ENCODE results near the gene CSRNP2. TPM values are rescaled to one million over a fixed set of nuclear protein-coding genes. Genes with fewer than 3 reads are reported as not detected.

The CSRNP2 gene
- total and polyA plus RNA-seq, 2 of the 13 experiments (the other 11 are each of a cell fraction or from before 2014, with no cell fraction given), result 4.8 to 7.3 TPM

DNA sequence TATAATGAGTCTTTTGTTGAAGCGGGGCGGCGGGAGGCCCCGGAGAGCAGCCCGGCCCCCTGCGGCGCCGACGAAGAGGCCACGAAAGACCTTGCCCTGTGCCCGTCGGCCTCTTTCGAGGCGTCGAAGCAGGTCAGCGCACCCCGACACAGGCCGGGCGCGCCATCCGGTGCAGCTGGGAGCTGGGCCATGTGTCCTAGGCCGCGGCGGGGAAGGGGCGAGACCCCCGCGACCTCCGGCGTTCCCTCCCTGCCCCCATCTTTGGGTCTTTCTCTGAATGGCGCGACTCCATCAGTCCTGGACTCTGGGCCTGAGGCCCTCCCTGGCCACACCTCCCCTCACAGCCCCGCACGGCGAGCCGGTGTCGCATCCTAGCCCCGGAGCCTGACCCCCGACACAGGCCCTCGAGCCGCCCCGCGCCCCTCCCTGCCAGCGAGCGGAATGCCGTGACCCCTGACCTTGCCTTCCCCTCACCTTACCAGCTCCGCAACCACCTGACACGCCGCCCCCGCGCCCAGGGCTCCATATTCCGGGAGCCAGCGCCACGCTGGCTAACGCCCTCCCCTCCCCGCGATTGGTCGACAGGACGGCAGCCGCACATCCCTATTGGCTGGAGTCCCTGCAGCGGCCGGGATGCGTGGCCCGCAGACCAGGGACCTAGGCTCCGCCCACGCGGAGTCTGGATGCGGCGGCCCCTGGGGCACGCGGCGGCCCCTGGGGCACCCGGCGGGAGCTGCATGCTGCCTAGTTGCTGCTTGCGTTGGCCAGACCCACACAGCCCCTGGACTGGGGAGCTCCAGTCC is 57.4 kb downstream of the CSRNP2 start, which contains the start of gene SLC11A2 (continued):
- peak; percentile 61 for TF ChIP-seq ZNF883 (CRISPR knock-in tag; IDR thresholded peaks at IDR 0.05; ENCODE audit: not compliant biosample characterization)
- TF ChIP-seq, protein P1, sequence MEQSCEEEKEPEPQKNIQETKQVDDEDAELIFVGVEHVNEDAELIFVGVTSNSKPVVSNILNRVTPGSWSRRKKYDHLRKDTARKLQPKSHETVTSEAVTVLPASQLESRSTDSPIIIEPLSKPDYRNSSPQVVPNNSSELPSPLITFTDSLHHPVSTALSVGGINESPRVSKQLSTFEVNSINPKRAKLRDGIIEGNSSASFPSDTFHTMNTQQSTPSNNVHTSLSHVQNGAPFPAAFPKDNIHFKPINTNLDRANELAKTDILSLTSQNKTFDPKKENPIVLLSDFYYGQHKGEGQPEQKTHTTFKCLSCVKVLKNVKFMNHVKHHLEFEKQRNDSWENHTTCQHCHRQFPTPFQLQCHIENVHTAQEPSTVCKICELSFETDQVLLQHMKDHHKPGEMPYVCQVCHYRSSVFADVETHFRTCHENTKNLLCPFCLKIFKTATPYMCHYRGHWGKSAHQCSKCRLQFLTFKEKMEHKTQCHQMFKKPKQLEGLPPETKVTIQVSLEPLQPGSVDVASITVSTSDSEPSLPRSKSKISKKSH (CRISPR knock-in tag; IDR thresholded peaks at IDR 0.05; ENCODE audit: borderline replicate concordance), result peak; percentile 55; the same call in 1 of the 2 replicates
- TF ChIP-seq ZNF644 (CRISPR knock-in tag; IDR thresholded peaks at IDR 0.05; ENCODE audit: low read depth), result peak; percentile 24; the same call in 1 of the 2 replicates
- peak; percentile 69 for TF ChIP-seq ZNF792 (CRISPR knock-in tag; IDR thresholded peaks at IDR 0.05)
- peak; percentile 99 for TF ChIP-seq KDM5B (CRISPR knock-in tag; IDR thresholded peaks at IDR 0.05; ENCODE audit: borderline replicate concordance)
- peak; percentile 88 for TF ChIP-seq RXRA (CRISPR knock-in tag; IDR thresholded peaks at IDR 0.05)
- TF ChIP-seq ZNF460 (CRISPR knock-in tag; IDR thresholded peaks at IDR 0.05; ENCODE audit: borderline replicate concordance), result peak; percentile 57; the same call in 1 of the 2 replicates
- TF ChIP-seq BCL6 (CRISPR knock-in tag; IDR thresholded peaks at IDR 0.05), result peak; percentile 84
- TF ChIP-seq ZNF530 (CRISPR knock-in tag; IDR thresholded peaks at IDR 0.05; ENCODE audit: low read depth), result 0 out of 2 replicates have a peak, but pooled peaks have one; percentile 55
- peak; percentile 80; the same call in 1 of the 2 replicates for TF ChIP-seq ZNF639 (CRISPR knock-in tag; conservative IDR thresholded peaks at IDR 0.05)
- no peak for TF ChIP-seq ELF4 (CRISPR knock-in tag; IDR thresholded peaks at IDR 0.05; ENCODE audit: borderline replicate concordance)
- TF ChIP-seq BRD4 (CRISPR knock-in tag; IDR thresholded peaks at IDR 0.05), result peak; percentile 98
- TF ChIP-seq, protein P2, sequence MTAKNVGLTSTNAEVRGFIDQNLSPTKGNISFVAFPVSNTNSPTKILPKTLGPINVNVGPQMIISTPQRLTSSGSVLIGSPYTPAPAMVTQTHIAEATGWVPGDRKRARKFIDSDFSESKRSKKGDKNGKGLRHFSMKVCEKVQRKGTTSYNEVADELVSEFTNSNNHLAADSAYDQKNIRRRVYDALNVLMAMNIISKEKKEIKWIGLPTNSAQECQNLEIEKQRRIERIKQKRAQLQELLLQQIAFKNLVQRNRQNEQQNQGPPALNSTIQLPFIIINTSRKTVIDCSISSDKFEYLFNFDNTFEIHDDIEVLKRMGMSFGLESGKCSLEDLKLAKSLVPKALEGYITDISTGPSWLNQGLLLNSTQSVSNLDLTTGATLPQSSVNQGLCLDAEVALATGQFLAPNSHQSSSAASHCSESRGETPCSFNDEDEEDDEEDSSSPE (CRISPR knock-in tag; IDR thresholded peaks at IDR 0.05), result peak; percentile 77
- TF ChIP-seq, protein P3, sequence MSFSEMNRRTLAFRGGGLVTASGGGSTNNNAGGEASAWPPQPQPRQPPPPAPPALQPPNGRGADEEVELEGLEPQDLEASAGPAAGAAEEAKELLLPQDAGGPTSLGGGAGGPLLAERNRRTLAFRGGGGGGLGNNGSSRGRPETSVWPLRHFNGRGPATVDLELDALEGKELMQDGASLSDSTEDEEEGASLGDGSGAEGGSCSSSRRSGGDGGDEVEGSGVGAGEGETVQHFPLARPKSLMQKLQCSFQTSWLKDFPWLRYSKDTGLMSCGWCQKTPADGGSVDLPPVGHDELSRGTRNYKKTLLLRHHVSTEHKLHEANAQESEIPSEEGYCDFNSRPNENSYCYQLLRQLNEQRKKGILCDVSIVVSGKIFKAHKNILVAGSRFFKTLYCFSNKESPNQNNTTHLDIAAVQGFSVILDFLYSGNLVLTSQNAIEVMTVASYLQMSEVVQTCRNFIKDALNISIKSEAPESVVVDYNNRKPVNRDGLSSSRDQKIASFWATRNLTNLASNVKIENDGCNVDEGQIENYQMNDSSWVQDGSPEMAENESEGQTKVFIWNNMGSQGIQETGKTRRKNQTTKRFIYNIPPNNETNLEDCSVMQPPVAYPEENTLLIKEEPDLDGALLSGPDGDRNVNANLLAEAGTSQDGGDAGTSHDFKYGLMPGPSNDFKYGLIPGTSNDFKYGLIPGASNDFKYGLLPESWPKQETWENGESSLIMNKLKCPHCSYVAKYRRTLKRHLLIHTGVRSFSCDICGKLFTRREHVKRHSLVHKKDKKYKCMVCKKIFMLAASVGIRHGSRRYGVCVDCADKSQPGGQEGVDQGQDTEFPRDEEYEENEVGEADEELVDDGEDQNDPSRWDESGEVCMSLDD (CRISPR knock-in tag; IDR thresholded peaks at IDR 0.05; ENCODE audit: borderline replicate concordance), result peak; percentile 74; the same call in 1 of the 2 replicates
- no peak for TF ChIP-seq ZNF484 (CRISPR knock-in tag; IDR thresholded peaks at IDR 0.05; ENCODE audit: borderline replicate concordance, low read depth)
- no peak for TF ChIP-seq ZNF597 (CRISPR knock-in tag; IDR thresholded peaks at IDR 0.05)
- peak; percentile 69 for TF ChIP-seq PHF20 (CRISPR knock-in tag; IDR thresholded peaks at IDR 0.05)
- peak; percentile 83 for TF ChIP-seq POLR2G (IDR thresholded peaks at IDR 0.05; ENCODE audit: low read depth, low read length)
- TF ChIP-seq HNRNPL (IDR thresholded peaks at IDR 0.05; ENCODE audit: low read depth, low read length), result peak; percentile 71; the same call in 1 of the 2 replicates

Measured in HepG2 (cell line).